ENCODE results near the gene CORO1C.

The CORO1C gene

GRCh38 chr12:108613548-108613947 lies 117.8 kb downstream of the CORO1C start:
- DNase-seq = no peak

GRCh38 chr12:108612788-108613282 lies 118.5 kb downstream of the CORO1C start:
- no peak for DNase-seq

- no peak for DNase-seq
Measured at GRCh38 chr12:108611884-108612415, 119.4 kb downstream of the CORO1C start.

- no peak for DNase-seq
Measured at GRCh38 chr12:108610856-108611605, 120.3 kb downstream of the CORO1C start.

GRCh38 chr12:108610336-108610815 lies 120.9 kb downstream of the CORO1C start:
- DNase-seq = no peak

GRCh38 chr12:108609537-108610335 lies 121.6 kb downstream of the CORO1C start:
- no peak for DNase-seq

- no peak for DNase-seq
Measured at GRCh38 chr12:108608616-108609015, 122.7 kb downstream of the CORO1C start.

- no peak for DNase-seq
Measured at GRCh38 chr12:108607981-108608600, 123.2 kb downstream of the CORO1C start.

- DNase-seq = no peak
Measured at GRCh38 chr12:108606492-108606891, 124.8 kb downstream of the CORO1C start.

- DNase-seq = no peak
Measured at GRCh38 chr12:108605690-108606406, 125.5 kb downstream of the CORO1C start.

- DNase-seq = no peak
Measured at GRCh38 chr12:108605000-108605689, 126.2 kb downstream of the CORO1C start.

- no peak for DNase-seq
Measured at GRCh38 chr12:108604208-108604941, 126.9 kb downstream of the CORO1C start.

GRCh38 chr12:108603743-108604142 lies 127.6 kb downstream of the CORO1C start:
- DNase-seq = no peak

- DNase-seq = no peak
Measured at GRCh38 chr12:108602976-108603704, 128.2 kb downstream of the CORO1C start.

- no peak for DNase-seq
Measured at GRCh38 chr12:108602209-108602705, 129.1 kb downstream of the CORO1C start.

GRCh38 chr12:108600702-108601007 lies 130.7 kb downstream of the CORO1C start:
- DNase-seq = no peak

- DNase-seq = no peak
Measured at GRCh38 chr12:108599948-108600701, 131.2 kb downstream of the CORO1C start.

GRCh38 chr12:108599541-108599940 lies 131.8 kb downstream of the CORO1C start:
- no peak for DNase-seq

GRCh38 chr12:108598553-108599250 lies 132.6 kb downstream of the CORO1C start:
- DNase-seq = no peak

All from NCI-H1417 treated with DMSO at 0.1 percent for 48 hours (cell line).